ENCODE data around the gene DIRAS1.
A peak's percentile ranks its signal among the peaks of the same experiment; 100 is the strongest.

The DIRAS1 gene

GRCh38 chr19:2754659-2755447 lies 33.7 kb upstream of the DIRAS1 start:
- DNase-seq, result no peak

GRCh38 chr19:2751438-2751830 lies 30.3 kb upstream of the DIRAS1 start:
- DNase-seq, result no peak

GRCh38 chr19:2750808-2751437 lies 29.8 kb upstream of the DIRAS1 start:
- DNase-seq, result no peak

GRCh38 chr19:2747349-2747748 lies 26.2 kb upstream of the DIRAS1 start:
- DNase-seq, result no peak

GRCh38 chr19:2744113-2744512 lies 22.9 kb upstream of the DIRAS1 start:
- DNase-seq, result no peak

- DNase-seq, result no peak
Measured at GRCh38 chr19:2743099-2743498, 21.9 kb upstream of the DIRAS1 start.

GRCh38 chr19:2740314-2740656 lies 19.1 kb upstream of the DIRAS1 start:
- DNase-seq, result no peak

GRCh38 chr19:2739602-2740313 lies 18.6 kb upstream of the DIRAS1 start, which contains the start of gene SLC39A3:
Gene SLC39A3, minus strand, starts transcription at chr19:2740017. Its CDS starts 2,760 bp downstream, at chr19:2737257.
- peak; percentile 74 for DNase-seq

- no peak for DNase-seq
Measured at GRCh38 chr19:2736550-2737190, 15.5 kb upstream of the DIRAS1 start.

- DNase-seq, result no peak
Measured at GRCh38 chr19:2735374-2735773, 14.2 kb upstream of the DIRAS1 start.

- DNase-seq, result no peak
Measured at GRCh38 chr19:2734589-2735288, 13.6 kb upstream of the DIRAS1 start.

GRCh38 chr19:2733930-2734588 lies 12.9 kb upstream of the DIRAS1 start:
- no peak for DNase-seq

- no peak for DNase-seq
Measured at GRCh38 chr19:2732883-2733282, 11.7 kb upstream of the DIRAS1 start.

GRCh38 chr19:2732157-2732725 lies 11.1 kb upstream of the DIRAS1 start:
- DNase-seq, result no peak

GRCh38 chr19:2731181-2731995 lies 10.2 kb upstream of the DIRAS1 start:
- no peak for DNase-seq

GRCh38 chr19:2729943-2730818 lies 9.0 kb upstream of the DIRAS1 start:
- no peak for DNase-seq

GRCh38 chr19:2728783-2729387 lies 7.7 kb upstream of the DIRAS1 start:
- no peak for DNase-seq

- no peak for DNase-seq
Measured at GRCh38 chr19:2727640-2727944, 6.4 kb upstream of the DIRAS1 start.

GRCh38 chr19:2726904-2727639 lies 5.9 kb upstream of the DIRAS1 start:
- peak; percentile 3 for DNase-seq

Data from NCI-H748 treated with DMSO at 0.1 percent for 48 hours (cell line).